ENCODE results near the gene TRDMT1. TPM values are rescaled to one million over a fixed set of nuclear protein-coding genes. Genes with fewer than 3 reads are reported as not detected.

TRDMT1 gene
- total RNA-seq, 1 donor: 6.0 TPM

DNA sequence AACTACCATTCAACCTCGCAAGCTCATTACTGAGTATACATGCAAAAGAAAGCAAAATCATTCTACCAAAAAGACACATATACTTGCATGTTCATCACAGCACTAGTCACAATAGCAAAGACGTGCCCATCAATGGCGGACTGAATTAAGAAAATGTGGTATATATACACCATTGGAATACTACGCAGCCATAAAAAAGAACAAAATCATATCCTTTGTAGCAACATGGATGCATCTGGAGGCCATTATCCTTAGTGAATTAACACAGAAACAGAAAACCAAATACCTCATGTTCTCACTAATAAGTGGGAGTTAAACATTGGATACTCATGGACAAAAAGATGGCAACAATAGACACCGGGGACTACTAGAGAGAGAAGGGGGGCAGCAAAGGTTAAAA, 6.4 kb downstream of the TRDMT1 start:
- no peak for DNase-seq (ENCODE audit: low read depth)
- H3K4me3 ChIP-seq (ENCODE audit: low read depth, low read length): no peak overlapping the region
- no peak for TF ChIP-seq CTCF (IDR thresholded peaks at IDR 0.05; ENCODE audit: insufficient read depth, low read depth, low read length)

GRCh38 chr10:17190602-17191001, 10.9 kb downstream of the TRDMT1 start:
- no peak for DNase-seq (ENCODE audit: low read depth)
- no peak overlapping the region for H3K4me3 ChIP-seq (ENCODE audit: low read depth, low read length)
- TF ChIP-seq CTCF (IDR thresholded peaks at IDR 0.05; ENCODE audit: insufficient read depth, low read depth, low read length): no peak

- no peak for DNase-seq (ENCODE audit: low read depth)
- TF ChIP-seq CTCF (IDR thresholded peaks at IDR 0.05; ENCODE audit: insufficient read depth, low read depth, low read length): no peak
Observed at GRCh38 chr10:17188644-17189172, 12.8 kb downstream of the TRDMT1 start.

DNA sequence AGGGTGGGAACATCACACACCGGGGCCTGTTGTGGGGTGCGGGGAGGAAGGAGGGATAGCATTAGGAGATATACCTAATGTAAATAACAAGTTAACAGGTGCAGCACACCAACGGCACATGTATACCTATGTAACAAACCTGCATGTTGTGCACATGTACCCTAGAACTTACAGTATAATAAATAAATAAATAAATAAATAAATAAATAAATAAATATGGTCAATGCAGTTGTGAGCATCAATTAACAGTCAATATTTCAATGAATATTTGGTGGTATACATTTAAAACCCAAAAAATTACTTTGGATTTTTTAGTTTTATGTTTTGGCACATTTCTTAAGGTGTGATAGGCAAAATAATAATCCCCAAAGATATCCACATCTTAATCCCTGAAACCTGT, 15.6 kb downstream of the TRDMT1 start:
- DNase-seq (ENCODE audit: low read depth): no peak
- no peak for TF ChIP-seq CTCF (IDR thresholded peaks at IDR 0.05; ENCODE audit: insufficient read depth, low read depth, low read length)

More at GRCh38 chr10:17188644-17189172, 12.8 kb downstream of the TRDMT1 start:
- no peak overlapping the region for H3K4me3 ChIP-seq (ENCODE audit: low read depth, low read length)

GRCh38 chr10:17183110-17183509, 18.4 kb downstream of the TRDMT1 start:
- DNase-seq (ENCODE audit: low read depth): no peak
- peak; percentile 35 for TF ChIP-seq CTCF (IDR thresholded peaks at IDR 0.05; ENCODE audit: insufficient read depth, low read depth, low read length)
- H3K4me3 ChIP-seq (ENCODE audit: low read depth, low read length): no peak overlapping the region

More for the DNA sequence above, 15.6 kb downstream of the TRDMT1 start:
- H3K4me3 ChIP-seq (ENCODE audit: low read depth, low read length): no peak overlapping the region

GRCh38 chr10:17181751-17182150, 19.7 kb downstream of the TRDMT1 start:
- H3K4me3 ChIP-seq (ENCODE audit: low read depth, low read length): no peak overlapping the region
- DNase-seq (ENCODE audit: low read depth): no peak
- TF ChIP-seq CTCF (IDR thresholded peaks at IDR 0.05; ENCODE audit: insufficient read depth, low read depth, low read length): no peak

DNA sequence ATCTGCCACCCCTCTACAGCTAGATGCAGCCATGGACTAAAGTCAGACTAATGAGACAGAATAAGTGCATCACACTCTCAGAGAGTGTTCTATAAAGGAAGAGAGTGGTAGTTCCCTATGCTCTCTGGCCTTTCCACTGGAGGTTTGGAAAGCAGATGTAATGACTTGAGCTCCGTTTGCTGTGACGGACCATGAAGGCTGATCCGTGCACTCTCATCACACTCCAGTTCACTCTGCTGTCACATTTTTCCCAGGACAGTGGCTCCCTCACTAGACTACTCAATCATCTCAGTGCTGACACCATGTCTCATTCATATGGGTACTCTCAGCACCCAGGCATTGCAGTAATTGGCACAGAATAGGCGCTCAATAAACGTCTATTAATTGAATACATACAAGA, 20.4 kb downstream of the TRDMT1 start:
- no peak for TF ChIP-seq CTCF (IDR thresholded peaks at IDR 0.05; ENCODE audit: insufficient read depth, low read depth, low read length)

More for the DNA sequence above, 20.4 kb downstream of the TRDMT1 start:
- no peak overlapping the region for H3K4me3 ChIP-seq (ENCODE audit: low read depth, low read length)
- no peak for DNase-seq (ENCODE audit: low read depth)
